Left kidney (tissue), 2 donors: ENCODE results near the gene DNER. TPM values are rescaled to one million over a fixed set of nuclear protein-coding genes. Genes with fewer than 3 reads are reported as not detected.
"Not testable (repeated sequence)": the region's sequence is repeated elsewhere in the genome, so short reads cannot be mapped to it uniquely, and the experiment has no call there.

Experiments
- DNase-seq: peaks from one replicate; pipeline ENCODE4 v3.0.0-alpha.2; 2013
- polyA plus RNA-seq: library from polyadenylated mRNA; unstranded; fragments of 120-200 nt; gene quantifications from one replicate; pipeline ENCODE4 v1.2.1, GENCODE V29; 2013; ENCODE audit not compliant: insufficient read length

Gene DNER
- polyA plus RNA-seq, 1 donor = 67.2 TPM

GRCh38 chr2:229340086-229340760 lies 374.1 kb downstream of the DNER start:
- DNase-seq = no peak

GRCh38 chr2:229339618-229340017 lies 374.7 kb downstream of the DNER start:
- DNase-seq = no peak

- not testable (repeated sequence) for DNase-seq
Observed at GRCh38 chr2:229339171-229339570, 375.2 kb downstream of the DNER start.

GRCh38 chr2:229335877-229336346 lies 378.4 kb downstream of the DNER start:
- DNase-seq = no peak

GRCh38 chr2:229335330-229335729 lies 379.0 kb downstream of the DNER start:
- DNase-seq = no peak

- no peak for DNase-seq
Observed at GRCh38 chr2:229330952-229331351, 383.4 kb downstream of the DNER start.

GRCh38 chr2:229319558-229319957 lies 394.8 kb downstream of the DNER start:
- no peak for DNase-seq

- no peak for DNase-seq
Observed at GRCh38 chr2:229314117-229314516, 400.2 kb downstream of the DNER start.

GRCh38 chr2:229313591-229313990 lies 400.8 kb downstream of the DNER start:
- no peak for DNase-seq

Other genes with a start within 250 kb of the DNER start
- gene TRIP12, start 207.5 kb upstream of the DNER start, polyA plus RNA-seq = 220 TPM
- 7.6 TPM for gene FBXO36, start 207.9 kb upstream of the DNER start, polyA plus RNA-seq